ENCODE results near the gene ERG. TPM values are rescaled to one million over a fixed set of nuclear protein-coding genes. Genes with fewer than 3 reads are reported as not detected.

ERG gene
- total and polyA plus RNA-seq, 9 of the 15 experiments (the other 6 are each of a cell fraction or from before 2014, with no cell fraction given): 0.06 TPM; not detected in 8

GRCh38 chr21:38479641-38480525 is 18.4 kb downstream of the ERG start:
- CTCF ChIA-PET (ENCODE audit: low intra/inter-chr PET ratio): no interaction called here
- Histone ChIP-seq H3K27ac (ENCODE audit: extremely low read depth, low read depth, low read length) (no peak overlapping the region), H3K36me3 (ENCODE audit: control insufficient read depth, insufficient read depth, low read length) (no peaks in the 10 kb centered on the region), H3K4me3 (no peak overlapping the region), H3K79me2 (ENCODE audit: control insufficient read depth, insufficient read depth, low read length) (no peaks in the 10 kb centered on the region), H3K9me1 (ENCODE audit: control insufficient read depth, insufficient read depth, low read length) (no peaks in the 10 kb centered on the region), H3K4me1 (replicated peaks in 1 of 2; ENCODE audit: control insufficient read depth in 2 of 2, insufficient read depth in 2 of 2, low read length in 2 of 2) (peaks cover 0 to 13% of the 10 kb centered on the region in 2 experiments; a peak in 3 of 5 replicates), H3K9ac (ENCODE audit: insufficient read depth in 1 of 2, low read depth in 2 of 2, low read length in 2 of 2) (no peak overlapping the region), H2AFZ (ENCODE audit: low read depth, low read length) (no peak overlapping the region), H3K27me3 (ENCODE audit: control insufficient read depth in 2 of 2, insufficient read depth in 2 of 2, low read length in 2 of 2) (peaks cover 3 to 12% of the 10 kb centered on the region in 2 experiments; a peak in 3 of 5 replicates), H4K20me1 (replicated peaks; ENCODE audit: control insufficient read depth, insufficient read depth, low read length) (no peaks in the 10 kb centered on the region), H3K4me2 (ENCODE audit: insufficient read depth, low read length) (no peak overlapping the region), H3K9me3 (replicated peaks; ENCODE audit: control insufficient read depth, insufficient read depth, low read depth, low read length) (no peaks in the 10 kb centered on the region)
- POLR2A ChIA-PET: no interaction called here
- intact Hi-C loops (cut with micrococcal nuclease) (no loop called here), in situ Hi-C loops (cut with MboI) (no loop called here)
- FAIRE-seq: no peak
- no peak for DNase-seq (ENCODE audit: extremely low read depth in 1 of 4, low spot score in 3 of 4)
- WGBS (ENCODE audit: insufficient coverage, low coverage, missing lambda C conversion rate): under 1% methylated on average over 12 of the region's 12 CpGs
- no TSS peak for BruUV-seq (replicated peaks)
- no peak for ATAC-seq
- TF ChIP-seq ZFPM2 (CRISPR knock-in tag; IDR thresholded peaks at IDR 0.05): no peak
- TF ChIP-seq ZNF197 (CRISPR knock-in tag; IDR thresholded peaks at IDR 0.05; ENCODE audit: low read depth): no peak
- no peak for TF ChIP-seq BRF2 (IDR thresholded peaks at IDR 0.05; ENCODE audit: borderline replicate concordance, insufficient read depth, insufficient read length)
- no peak for TF ChIP-seq E2F3 (CRISPR knock-in tag; IDR thresholded peaks at IDR 0.05)
- TF ChIP-seq HMBOX1 (IDR thresholded peaks at IDR 0.05): no peak
- TF ChIP-seq ASH1L (IDR thresholded peaks at IDR 0.05; ENCODE audit: borderline replicate concordance, low read depth, partially characterized antibody): no peak
- no peak for TF ChIP-seq BHLHE40 (IDR thresholded peaks at IDR 0.05; ENCODE audit: low read length)
- TF ChIP-seq ZFP36 (IDR thresholded peaks at IDR 0.05; ENCODE audit: low read depth, low read length, partially characterized antibody): no peak
- TF ChIP-seq MBD2 (IDR thresholded peaks at IDR 0.05; ENCODE audit: borderline replicate concordance, low read depth): no peak
- TF ChIP-seq ZNF398 (CRISPR knock-in tag; IDR thresholded peaks at IDR 0.05): no peak
- no peak for TF ChIP-seq ZBTB26 (CRISPR knock-in tag; IDR thresholded peaks at IDR 0.05)
- no peak for TF ChIP-seq HSF4 (CRISPR knock-in tag; IDR thresholded peaks at IDR 0.05; ENCODE audit: borderline replicate concordance)
- no peak for TF ChIP-seq SP1 (CRISPR knock-in tag; IDR thresholded peaks at IDR 0.05)
- TF ChIP-seq MYNN (IDR thresholded peaks at IDR 0.05): no peak
- TF ChIP-seq MYNN (CRISPR knock-in tag; IDR thresholded peaks at IDR 0.05): no peak
- no peak for TF ChIP-seq ZSCAN29 (IDR thresholded peaks at IDR 0.05)
- no peak for TF ChIP-seq PTTG1 (tag; IDR thresholded peaks at IDR 0.05; ENCODE audit: low read depth)
